DMS53 (cell line): Measurements from ENCODE around the gene FRMD4A.

Experiments used
- DNase-seq: peaks from one replicate; lab custom pipeline; 2025; lab: John Stamatoyannopoulos, UW

Gene FRMD4A

DNA sequence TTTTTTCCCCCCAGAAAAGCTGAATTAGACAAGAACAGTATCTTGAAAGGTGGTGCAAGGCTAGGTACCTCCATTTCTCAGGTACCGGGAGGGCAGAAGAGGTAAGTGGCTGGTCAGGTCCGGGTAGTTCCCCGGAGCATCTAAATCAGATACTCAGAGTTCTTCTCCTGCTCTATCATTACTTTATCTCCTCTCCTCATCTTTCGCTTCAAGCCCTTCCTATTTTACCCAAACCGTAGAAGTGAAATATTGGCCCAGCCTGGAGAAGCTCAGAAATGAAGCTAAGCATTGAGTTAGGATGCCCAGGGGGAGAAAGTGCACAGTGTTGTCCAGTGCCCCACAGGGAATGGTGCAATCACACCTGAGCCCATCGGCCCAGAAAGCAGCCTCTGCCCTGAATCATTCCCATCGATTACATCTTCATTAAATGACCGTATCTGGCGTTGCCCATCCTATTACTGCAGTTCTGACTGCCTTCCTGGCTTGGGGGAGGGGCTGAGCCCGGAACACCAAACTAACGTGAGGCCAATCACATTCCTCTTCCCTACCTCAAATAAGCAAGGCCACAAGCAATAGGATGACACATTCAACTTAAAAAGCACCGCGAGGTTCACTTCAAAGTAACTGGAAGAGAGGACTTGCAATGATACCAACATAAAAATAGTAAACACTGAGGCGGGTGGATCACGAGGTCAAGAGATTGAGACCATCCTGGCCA is 627.5 kb downstream of the FRMD4A start:
- no peak for DNase-seq

DNA sequence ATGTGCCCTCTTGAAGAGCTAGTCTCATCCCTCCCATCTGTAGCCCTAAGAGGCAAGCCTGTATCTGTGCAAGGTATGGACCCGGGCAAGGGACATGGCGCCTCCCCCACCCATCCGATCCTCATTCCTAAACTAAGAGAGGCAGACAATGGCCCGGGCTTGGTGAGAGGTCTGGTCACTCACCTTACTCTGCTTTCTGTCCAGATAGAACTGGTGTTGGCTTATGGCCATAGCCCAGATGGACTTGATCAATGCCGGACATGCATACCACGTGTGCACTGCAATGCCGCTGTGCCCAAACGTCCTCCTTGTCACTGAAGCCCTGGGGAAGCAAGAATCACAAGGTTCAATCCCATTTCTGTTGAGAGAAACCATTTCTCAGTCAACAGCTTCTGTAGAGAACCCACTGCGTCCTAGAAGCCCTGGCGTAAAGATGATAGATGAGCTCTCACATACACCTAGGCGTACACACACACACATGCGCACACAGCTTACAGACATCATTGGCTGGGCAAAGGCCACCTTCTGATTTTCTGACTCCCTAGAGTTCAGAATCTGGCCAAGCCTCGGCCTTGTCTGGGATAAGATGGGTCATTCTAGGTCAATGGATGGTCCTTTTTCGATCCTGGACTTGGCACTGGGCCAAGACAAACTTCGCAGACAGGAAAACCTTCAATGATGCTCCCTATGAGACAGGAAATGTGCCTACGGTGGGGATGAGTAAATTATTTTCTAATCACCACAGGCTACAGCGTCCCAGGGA is 629.4 kb downstream of the FRMD4A start:
- peak; percentile 42 for DNase-seq

DNA sequence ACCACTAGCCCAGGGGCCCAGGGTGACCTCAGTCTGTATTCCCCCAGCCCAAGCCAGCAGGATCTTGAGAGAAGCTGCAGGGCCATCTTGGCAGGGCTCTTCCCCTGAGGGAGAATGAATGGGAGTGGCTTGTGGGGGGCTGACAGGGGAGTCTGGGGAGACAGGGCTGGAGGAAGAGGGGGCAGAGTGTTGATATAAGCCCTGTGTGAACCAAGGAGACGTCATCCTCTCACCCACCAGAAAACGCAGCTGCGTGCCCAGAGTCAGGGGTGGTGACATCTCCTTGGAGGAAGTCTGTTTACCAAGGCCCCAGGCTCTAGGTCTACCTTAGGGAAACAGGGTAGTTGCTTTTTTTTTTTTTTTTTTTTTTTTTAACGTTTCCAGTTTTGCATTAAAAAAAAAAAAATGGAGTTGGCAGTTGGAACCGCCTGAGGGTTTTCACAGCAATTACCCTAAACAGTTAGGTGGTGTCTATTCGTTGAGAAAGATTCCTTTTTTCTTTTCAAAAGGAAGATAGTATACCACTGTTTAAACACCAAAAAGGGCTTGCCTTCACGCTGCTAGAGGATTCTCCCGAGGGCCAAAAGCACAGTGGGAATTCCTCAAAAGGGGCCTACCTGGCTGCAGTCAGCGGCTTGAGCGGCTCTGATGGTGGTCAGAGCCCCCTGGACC is 630.1 kb downstream of the FRMD4A start:
- no peak for DNase-seq

DNA sequence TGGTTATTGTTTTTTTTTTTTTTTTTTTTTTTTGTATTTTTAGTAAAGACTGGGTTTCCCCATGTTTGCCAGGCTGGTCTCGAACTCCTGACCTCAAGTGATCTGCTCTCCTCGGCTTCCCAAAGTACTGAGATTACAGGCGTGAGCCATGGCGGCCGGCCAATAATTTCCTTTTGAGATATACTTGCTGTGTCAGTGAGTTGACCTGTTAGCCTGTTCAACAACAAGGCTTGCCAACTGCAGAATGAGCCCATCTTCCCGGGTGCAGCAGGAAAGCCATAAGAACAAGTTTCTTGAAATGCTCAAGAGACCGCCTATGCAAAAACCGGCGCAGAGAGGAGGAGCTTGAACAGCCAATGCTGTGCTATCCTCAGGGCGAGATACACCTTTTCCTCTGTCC is 631.5 kb downstream of the FRMD4A start:
- DNase-seq, result no peak

DNA sequence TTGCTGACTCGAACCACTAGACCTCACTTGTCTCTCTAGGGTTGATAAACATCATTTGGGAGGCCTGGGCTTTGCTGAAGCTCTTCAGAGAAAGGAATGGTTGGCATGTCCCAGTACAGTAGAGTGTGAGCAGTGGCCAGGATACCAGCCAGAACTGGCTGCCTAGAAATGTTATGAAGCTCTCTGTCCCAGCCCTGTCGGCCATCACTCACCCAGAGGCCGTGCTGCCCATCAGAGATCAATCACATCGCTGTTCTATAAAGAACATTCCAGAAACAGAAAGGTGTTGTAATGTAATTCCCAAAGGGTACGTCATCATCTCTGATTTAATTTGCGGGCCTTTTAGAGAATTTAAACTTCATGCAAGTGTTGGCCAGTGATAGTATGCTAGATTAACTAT is 632.5 kb downstream of the FRMD4A start:
- no peak for DNase-seq

DNA sequence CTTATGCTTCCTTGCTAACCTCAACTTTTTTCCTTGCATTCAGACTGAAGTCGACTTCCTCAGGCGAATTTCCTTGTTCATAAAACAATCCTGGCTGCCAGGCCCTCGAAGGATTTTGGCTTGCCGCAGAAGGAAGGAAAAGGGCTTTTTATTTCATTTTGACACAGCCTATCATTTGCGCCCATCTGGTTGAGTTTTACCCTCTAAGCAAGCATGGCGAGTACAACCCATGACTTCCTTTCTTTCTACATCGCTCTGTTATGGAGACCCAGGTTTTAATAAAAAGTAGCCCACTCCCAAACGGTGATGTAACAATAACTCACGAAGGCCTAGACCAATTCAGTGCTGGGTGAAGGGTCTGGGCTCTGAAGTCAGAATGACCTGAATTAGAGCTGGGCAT is 634.7 kb downstream of the FRMD4A start:
- DNase-seq, result no peak

DNA sequence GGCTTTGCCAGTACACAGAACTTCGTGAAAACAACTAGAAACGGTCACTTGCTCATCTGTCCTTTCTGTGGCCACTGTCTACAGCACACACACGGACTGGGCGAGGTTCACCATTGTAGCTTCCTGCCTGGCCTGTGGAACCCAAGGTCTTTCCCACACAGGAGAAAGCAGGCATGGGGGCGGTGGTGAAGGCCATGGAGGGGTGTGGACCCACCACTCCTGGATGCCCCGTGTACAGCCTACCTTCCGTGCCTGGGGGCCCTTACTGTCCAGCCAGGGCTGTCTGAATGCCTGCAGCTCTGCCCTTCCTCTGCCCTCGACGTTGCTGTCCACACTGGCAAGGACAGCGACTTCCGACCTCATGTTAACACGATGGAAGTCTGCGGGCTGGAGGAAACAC is 635.1 kb downstream of the FRMD4A start:
- DNase-seq, result no peak

DNA sequence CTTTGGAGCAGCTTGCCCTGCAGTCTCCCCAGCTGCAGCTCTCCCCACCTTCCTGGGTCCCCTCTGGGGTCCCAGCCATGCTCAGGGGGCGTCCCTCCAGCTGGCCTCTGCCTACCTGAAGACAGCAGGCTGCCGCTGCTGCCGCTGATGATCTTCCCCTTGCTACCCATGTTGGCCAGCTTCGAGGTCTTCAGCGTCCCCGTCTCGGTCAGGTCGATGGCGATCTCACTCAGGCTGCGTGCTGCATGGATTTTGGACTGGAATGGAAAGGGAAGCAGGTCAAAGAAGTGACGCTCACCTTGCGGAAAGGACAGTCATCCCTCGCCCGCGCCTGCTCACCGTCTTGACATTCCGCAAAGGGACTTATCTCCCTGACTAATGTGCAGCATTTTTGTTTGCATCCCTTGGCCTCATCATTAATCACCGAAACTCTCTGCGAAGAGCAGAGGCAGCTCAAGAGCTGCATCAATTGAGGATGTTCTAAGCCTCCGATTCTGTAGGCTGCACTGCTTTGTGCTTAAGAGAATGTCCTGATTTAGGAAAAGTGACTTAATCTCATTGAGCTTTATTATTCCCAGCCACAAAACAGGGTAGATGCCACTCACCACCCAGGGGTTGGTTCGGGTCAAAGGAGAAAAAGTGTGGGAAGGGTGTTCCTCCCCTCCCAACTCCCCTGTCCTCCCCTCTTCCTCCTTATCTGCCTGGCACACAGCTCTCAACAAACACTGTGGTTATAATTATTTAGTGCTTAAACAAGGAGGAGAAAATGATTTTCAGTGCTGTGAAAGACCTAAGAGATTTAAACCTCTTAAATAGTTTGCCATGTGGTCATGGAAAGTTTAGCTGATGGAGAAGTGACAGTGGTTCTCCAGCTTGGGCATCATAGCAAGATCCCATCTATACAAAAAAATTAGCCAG is 636.7 kb downstream of the FRMD4A start:
- no peak for DNase-seq

DNA sequence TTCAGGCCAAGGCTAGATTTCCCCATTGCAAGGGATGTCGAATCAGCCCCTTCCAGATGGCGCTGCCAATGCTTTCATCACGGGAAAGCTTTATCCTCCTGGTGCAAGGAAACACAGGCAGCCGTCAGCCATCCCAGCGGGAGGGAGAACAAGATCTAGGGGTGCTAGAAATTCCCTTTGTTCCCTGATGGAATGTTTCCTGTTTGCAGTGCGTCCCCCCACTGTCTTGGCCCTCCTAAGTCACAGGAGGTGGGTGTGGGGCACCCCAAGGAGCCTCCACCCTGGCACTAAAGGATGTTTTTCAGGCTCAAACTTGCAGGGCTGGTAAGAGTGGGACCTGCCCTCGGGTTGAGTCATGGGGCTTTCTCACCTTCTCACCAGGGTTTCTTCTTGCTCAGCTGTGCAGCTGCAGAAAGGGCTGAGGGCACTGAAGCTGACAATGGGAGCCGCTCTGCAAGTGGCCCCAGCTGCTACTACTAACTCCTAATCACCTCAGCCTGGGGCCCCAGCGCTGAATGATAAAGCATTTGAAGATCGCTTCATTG is 640.4 kb downstream of the FRMD4A start:
- no peak for DNase-seq

DNA sequence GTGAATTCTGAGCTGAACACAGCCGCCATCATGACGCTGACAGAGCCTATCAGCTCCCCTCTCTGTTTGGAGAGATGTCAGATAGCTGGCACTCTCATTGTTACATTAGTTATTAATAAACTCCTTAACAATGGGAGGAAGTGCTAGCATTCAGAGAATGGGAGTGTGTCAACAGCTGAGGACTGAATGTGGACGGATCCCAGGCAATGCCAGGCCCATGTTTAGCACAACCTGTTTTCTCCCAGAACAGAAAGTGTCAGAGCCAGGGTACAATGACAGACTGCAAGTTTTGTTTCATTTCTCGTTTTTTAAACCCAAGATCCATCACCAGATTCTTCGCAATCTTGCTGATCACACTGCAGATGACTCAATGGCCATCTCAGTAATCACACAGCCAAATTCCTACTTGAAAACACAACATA is 644.4 kb downstream of the FRMD4A start:
- peak; percentile 61 for DNase-seq

DNA sequence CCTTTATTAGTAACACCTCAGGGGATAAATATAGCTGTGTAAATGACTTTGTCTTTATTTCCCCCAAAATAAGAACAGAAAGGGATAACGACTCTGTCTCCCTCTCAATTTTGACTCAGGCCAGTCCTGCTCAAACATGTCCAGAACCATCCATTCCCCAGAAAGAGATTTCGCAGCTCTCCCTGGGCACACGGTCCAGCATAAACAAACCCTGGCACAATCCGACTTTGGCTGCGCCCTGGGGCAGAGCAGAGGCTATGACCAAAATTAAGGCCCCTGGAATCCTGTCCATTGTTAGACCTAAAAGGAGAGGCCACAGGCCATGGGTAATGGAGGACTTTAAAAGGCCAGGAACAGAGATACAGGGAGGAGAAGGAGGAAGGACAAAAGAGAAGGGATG is 644.8 kb downstream of the FRMD4A start:
- DNase-seq, result no peak

DNA sequence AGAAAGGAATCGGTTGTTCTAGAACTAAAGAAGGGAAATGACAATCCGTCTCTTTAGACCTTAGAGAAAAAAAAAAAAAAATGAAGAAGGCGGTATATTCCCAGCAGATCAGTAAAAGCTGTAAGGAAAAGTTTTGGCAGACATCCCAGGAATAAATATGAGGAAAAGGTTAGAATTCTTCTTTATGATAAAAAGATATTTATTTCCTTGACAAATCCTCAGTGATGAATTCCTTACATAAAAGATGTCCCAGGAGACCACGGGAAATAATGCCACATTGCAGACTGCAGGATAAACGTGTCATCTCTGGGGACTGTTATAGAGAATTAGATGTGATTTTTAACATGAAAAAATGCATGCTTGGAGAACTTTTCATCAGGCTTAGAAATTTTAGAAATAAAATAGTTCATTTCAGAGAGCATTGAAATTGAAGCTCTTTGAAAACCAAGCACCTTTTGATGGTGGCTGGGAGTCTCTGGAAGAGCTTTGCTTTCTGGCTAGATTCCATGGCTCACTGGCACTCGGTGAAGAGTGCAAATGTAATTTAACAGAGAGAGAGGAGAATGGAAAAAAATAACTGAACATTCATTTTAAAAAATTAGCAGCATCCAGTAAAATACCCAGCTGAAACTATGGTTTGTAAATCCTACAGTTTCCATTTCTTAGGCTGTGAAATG is 645.8 kb downstream of the FRMD4A start:
- no peak for DNase-seq

DNA sequence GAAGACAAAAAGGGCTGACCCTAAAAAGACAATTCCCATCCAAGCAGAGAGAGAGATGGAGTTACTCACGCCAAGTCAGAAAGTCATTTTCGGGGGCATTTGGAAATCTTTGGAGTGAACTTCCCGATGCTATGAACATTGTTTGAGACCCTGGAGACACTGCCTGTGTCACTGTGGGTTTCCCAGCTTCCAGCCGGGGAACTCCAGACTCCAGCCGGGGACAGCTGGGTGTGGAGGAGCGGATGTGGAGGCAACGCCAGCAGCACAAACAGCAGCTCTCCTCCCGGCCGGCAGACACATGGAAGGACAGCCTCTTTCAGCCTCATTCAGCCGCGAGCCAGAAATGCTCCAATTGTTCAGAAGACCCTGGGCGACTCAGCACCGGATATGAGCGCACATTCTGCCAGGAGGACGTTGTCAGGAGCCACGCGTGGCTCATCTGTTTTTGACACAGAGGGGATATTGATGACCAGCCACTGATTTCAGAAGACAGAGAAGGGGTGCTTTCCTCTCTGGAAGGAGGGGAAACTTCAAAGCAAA is 646.4 kb downstream of the FRMD4A start:
- no peak for DNase-seq

DNA sequence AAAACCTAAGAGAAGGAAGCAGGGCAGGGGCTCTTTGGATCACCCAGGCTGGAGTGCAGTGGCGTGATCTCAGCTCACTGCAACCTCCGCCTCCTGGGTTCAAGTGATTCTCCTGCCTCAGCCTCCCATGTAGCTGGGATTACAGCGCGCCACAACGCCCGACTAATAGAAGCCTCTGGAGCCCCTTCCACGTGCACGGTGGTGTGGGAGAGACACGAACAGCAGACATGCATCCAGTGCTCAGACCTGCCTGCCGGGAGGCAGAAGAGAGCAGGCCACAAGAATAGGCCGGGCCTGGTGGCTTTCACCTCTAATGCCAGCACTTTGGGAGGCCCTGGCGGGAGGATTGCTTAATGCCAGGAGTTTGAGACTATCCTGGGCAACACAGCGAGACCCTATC is 647.7 kb downstream of the FRMD4A start:
- no peak for DNase-seq

DNA sequence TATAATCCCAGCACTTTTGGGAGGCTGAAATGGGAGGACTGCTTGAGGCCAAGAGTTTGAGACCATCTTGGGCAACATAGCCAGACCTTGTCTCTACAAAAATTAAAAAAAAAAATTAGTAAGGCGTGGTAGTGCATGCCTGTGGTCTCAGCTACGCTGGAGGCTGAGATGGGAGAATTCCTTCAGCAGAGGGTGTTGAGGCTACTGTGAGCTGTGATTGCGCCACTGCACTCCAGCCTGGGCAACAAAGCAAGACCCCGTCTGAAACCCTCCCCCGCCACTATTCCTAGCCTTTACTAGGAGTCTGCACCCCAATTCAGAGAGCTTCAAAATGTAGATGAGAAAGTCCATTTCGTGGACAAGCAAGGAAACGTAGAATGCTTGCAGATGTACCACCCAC is 648.8 kb downstream of the FRMD4A start:
- no peak for DNase-seq

DNA sequence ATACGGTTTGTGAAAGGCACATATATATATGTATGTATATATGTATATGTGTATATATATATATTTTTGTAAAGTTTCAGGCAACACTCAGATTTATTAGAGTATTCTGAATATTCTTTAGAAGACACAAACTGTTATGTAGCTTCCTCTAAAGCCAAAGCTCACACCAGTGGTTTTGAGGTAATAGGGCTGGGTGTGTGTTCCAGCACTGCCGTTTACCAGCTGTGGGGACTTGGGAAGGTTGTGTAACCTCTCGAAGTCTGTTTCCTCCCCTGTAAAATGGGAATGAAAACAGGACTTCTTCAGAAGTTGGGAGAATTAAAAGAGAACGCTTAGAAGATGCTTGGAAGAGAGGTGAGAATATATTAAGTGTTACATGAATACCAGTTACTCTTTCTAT is 649.2 kb downstream of the FRMD4A start:
- no peak for DNase-seq

DNA sequence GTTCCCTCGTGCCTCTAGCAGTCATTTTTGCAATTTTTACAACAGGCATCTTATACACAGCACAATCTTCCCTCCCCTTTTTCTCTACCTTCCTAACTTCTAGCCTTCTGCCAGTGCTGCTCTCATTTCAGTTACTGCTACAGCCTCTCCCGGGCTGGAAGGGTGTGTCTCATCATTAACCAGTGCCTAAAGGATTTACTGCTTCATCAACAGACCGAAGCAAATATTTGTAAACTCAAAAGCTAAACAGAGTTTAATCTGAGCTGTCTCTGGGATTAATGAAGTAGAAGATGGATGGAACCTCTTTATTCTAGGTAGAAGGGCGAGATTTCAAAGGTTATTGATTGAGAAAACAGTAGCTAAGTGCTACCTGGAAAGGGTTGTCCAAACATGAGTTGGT is 649.6 kb downstream of the FRMD4A start:
- DNase-seq, result peak; percentile 63

DNA sequence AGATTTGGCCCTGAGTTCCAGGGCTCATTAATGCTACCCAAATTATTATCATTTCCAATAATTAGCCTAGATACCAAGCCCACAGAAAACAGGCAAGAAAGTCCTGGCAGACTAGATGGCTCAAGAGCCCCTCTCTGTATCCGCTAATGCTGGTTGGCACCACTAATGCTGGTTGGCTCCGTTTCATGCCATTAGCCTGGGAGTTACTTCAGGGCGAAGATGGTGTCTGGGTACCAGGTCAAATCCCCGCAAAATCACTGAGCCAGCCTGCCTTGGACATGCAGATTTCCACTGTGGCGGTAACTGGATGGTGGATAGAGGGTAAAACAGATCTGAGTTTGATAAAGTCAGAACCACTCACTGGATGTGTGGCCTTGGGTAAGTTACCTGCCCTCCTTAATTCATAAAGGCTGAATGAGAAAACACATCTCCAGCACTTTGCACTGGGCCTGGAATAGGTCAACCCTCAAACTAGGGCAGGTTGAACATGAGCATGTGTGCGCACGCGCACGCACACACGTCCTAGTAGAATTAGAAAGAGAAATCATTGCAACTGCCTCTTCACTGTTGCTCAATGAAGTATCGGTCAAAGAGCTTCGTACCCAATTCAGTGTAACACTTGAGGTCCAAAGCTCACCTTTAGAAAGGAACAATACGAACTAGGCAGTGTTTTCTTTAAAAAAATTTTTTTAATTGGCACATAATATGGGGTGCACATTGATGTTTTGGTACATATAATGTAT is 652.5 kb downstream of the FRMD4A start:
- DNase-seq, result no peak

DNA sequence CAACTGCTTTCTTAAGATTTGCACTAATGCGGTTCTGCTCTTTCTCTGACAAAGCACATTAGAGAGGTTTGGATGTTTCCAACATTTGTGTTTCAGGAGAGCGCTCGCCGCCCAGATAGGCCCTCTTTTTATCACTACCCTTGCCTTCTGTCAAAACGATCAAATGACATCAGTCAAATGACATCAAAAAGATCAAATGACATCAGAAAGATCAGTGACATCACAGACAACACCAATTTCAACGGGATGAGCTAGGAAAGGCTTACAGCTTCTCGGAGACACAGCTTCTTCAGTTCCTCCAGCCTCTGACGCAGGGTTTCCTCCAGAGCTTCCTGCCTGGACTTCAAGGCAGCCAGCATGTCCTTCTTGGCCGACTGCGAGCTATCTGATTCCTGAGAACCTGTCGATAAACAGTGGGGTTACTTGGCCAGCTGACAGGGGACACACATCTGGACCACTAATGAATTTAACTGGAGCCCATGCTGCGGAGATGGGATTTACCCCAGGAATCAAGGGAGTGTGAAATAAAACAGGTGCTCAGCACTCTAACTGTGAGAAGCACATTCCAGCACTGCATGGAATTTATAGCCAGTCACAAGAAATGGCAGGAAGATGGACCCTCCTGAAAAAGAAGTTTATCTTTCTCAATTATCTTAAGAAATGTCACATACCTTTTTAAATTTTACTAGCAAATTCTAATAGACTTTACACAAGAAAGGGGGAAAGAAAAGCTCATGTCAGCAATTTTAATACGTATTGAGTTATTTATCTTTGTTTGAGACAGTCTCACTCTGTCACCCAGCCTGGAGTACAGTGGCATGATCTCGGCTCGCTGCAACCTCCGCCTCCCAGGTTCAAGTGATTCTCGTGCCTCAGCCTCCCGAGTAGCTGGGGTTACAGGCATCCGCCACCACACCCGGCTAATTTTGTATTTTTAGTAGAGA is 655.8 kb downstream of the FRMD4A start:
- DNase-seq, result no peak
